HL-60 (cell line): ENCODE measurements around the gene SDHAF2.

ENCODE experiments used
- DNase-seq, 2 experiments: peaks; one replicate each; pipeline ENCODE4 v3.0.0-alpha.2; 2010 to 2020; ENCODE audit warnings: low read depth in 1 of 2, low spot score in 1 of 2
- H3K27ac ChIP-seq: fragments of 250-450 bp; sonication (Bioruptor Pico); replicated peaks from 2 replicates; pipeline ENCODE4 v1.5.1; 2020; ENCODE audit warnings: mild to moderate bottlenecking, moderate library complexity
- H3K27me3 ChIP-seq: fragments of 250-450 bp; sonication (Bioruptor Pico); 2 replicates; pipeline ENCODE4 v1.5.1; 2021; ENCODE audit warnings: mild to moderate bottlenecking, moderate library complexity; ENCODE audit not compliant: insufficient read depth, poor library complexity, severe bottlenecking
- H3K4me3 ChIP-seq: replicated peaks from 2 replicates; pipeline ENCODE4 v1.5.1; 2011; ENCODE audit warnings: mild to moderate bottlenecking, control low read depth, low read length; ENCODE audit not compliant: insufficient read depth
- GABPA ChIP-seq: IDR thresholded peaks from 2 replicates; pipeline ENCODE4 v1.6.1; 2012; ENCODE audit warnings: low read depth
- POLR2AphosphoS5 ChIP-seq: IDR thresholded peaks from 2 replicates; pipeline ENCODE4 v1.6.1; 2012; ENCODE audit warnings: low read depth
- REST ChIP-seq: IDR thresholded peaks from 2 replicates; pipeline ENCODE4 v1.6.1; 2012; ENCODE audit warnings: low read depth; ENCODE audit not compliant: insufficient replicate concordance
- SPI1 ChIP-seq: IDR thresholded peaks from 2 replicates; pipeline ENCODE4 v1.6.1; 2012; ENCODE audit warnings: low read depth, mild to moderate bottlenecking, borderline replicate concordance
- TF ChIP-seq, protein P1 (sequence below): IDR thresholded peaks from one replicate; pipeline ENCODE4 v1.5.1; 2011; ENCODE audit warnings: low read length, control low read depth, inconsistent platforms; ENCODE audit not compliant: insufficient read depth

The SDHAF2 gene

DNA sequence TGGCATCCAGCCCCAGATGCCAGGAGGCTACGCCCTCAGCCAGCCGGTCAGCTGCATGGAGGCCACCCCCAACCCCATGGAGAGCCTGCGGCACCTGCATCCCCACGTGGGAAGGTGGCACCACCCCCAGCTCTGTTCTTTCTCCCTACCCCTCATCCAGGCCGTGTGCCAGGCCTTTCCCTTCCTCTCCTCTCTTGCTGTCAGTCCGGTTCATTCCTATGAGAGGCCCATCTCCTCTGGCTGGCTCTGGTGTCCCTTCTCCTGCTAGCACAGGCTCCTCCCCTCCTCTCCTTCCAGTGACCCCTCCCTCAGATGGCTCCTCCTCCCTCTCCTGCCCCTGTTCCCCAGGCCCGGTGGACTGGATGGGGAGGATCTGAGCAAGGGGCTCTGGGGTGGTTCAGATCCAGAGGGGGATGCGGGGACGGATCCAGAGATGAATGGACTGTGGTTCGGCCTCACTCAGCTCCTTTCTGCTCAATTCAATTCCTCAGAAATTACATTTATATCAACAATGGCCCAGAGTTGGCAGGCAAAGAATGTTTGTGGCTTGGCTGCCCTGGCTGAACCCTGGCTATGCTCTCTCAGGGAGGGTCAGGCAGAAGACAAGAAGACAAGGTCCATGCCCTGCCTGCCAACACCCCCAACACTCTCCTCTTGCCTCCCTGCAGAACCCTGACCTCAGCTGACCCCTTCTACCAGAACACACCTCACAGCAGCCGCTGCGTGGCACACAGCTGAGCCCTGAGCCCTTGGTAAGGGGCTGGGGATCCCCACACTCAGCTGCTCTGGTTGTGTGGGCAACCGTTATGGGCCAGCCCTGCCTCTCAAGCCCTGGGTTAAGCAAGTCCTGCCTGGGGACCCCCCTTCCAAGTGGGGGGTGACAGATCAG is 60.2 kb downstream of the SDHAF2 start:
- DNase-seq: no peak
- TF ChIP-seq, protein P1, sequence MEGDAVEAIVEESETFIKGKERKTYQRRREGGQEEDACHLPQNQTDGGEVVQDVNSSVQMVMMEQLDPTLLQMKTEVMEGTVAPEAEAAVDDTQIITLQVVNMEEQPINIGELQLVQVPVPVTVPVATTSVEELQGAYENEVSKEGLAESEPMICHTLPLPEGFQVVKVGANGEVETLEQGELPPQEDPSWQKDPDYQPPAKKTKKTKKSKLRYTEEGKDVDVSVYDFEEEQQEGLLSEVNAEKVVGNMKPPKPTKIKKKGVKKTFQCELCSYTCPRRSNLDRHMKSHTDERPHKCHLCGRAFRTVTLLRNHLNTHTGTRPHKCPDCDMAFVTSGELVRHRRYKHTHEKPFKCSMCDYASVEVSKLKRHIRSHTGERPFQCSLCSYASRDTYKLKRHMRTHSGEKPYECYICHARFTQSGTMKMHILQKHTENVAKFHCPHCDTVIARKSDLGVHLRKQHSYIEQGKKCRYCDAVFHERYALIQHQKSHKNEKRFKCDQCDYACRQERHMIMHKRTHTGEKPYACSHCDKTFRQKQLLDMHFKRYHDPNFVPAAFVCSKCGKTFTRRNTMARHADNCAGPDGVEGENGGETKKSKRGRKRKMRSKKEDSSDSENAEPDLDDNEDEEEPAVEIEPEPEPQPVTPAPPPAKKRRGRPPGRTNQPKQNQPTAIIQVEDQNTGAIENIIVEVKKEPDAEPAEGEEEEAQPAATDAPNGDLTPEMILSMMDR: no peak
- TF ChIP-seq REST (no peak), SPI1 (no peak), GABPA (no peak), POLR2AphosphoS5 (no peak)
- Histone ChIP-seq H3K27me3 (peaks cover 2% of the 10 kb centered on the region), H3K4me3 (no peak overlapping the region), H3K27ac (no peak overlapping the region)

DNA sequence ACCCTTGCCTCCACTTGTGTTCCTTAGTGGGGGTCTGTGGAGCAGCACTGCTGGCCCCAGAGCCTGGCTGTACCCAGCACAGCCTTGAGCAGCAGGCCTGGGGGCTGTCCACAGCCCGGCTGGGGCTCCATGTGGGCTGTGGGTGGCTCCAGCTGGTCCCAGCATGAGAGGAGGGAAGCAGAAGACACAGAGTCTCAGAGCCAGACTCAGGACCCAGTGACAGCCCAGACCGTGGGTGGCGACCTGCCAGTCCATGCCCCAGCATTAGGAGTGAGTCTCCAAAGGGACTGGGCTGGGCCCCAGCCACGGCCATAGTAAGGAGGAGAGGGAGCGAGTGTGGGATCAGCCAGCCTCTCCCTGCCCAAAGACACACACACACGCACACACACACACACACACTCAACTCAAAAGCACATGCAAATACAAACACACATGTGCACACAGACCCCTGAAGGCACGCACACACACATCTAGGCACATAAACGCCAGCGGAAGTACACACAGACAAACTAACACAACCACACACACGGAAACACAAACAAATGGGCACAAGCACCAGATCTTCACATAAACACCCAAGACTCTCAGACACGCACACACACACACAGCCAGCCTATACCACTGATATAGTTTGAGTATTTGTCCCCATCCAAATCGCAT is 61.9 kb downstream of the SDHAF2 start:
- no peak overlapping the region for H3K27ac ChIP-seq

More for the DNA sequence above, 61.9 kb downstream of the SDHAF2 start:
- DNase-seq: no peak
- no peak for TF ChIP-seq REST
- TF ChIP-seq SPI1: no peak
- TF ChIP-seq, protein P1: no peak
- TF ChIP-seq POLR2AphosphoS5: no peak
- no peak for TF ChIP-seq GABPA
- peaks cover 2% of the 10 kb centered on the region for H3K27me3 ChIP-seq
- no peak overlapping the region for H3K4me3 ChIP-seq
